Thoracic aorta (tissue), 2 donors: ENCODE measurements around the gene NCR2. TPM values are rescaled to one million over a fixed set of nuclear protein-coding genes. Genes with fewer than 3 reads are reported as not detected.

Experiments used
- ATAC-seq: fragments of 150-250 bp; one replicate; pipeline ENCODE4 v1.8.0; 2017; ENCODE audit warnings: low read depth; ENCODE audit not compliant: insufficient number of reproducible peaks, low FRiP score
- DNase-seq: peaks from one replicate; pipeline ENCODE4 v3.0.0-alpha.2; 2020; ENCODE audit warnings: low spot score
- H3K27ac ChIP-seq, 2 donors: fragments of 200-600 bp; sonication (generic); 1 replicate in 1 of 2; 2 replicates in 1 of 2; pipeline ENCODE4 v1.5.1; 2016; ENCODE audit warnings: mild to moderate bottlenecking in 2 of 2, moderate library complexity in 2 of 2
- H3K27me3 ChIP-seq: fragments of 200-600 bp; sonication (generic); replicated peaks from 2 replicates; pipeline ENCODE4 v1.6.0; 2016; ENCODE audit warnings: mild to moderate bottlenecking; ENCODE audit not compliant: insufficient read depth
- H3K36me3 ChIP-seq: fragments of 200-600 bp; sonication (generic); one replicate; pipeline ENCODE4 v1.5.1; 2016
- H3K4me1 ChIP-seq, 2 donors: fragments of 200-600 bp; sonication (generic); 1 replicate in 1 of 2; 2 replicates in 1 of 2; pipeline versions ENCODE4 v1.5.1 to v1.6.0; 2016; ENCODE audit warnings: low read depth in 2 of 2, mild to moderate bottlenecking in 1 of 2; ENCODE audit not compliant: control insufficient read depth in 1 of 2
- H3K4me3 ChIP-seq: fragments of 200-600 bp; sonication (generic); 2 replicates; pipeline ENCODE4 v1.5.1; 2016; ENCODE audit warnings: mild to moderate bottlenecking
- H3K9me3 ChIP-seq: fragments of 200-600 bp; sonication (generic); 2 replicates; pipeline ENCODE4 v1.5.1; 2016
- total RNA-seq, 2 donors: library from RNA; depleted of rRNA; stranded (reverse); fragments of >200 nt; gene quantifications; one replicate each; pipeline versions ENCODE4 v1.1.0 to v1.2.3, GENCODE V29; 2016
- TF ChIP-seq, protein P1 (sequence below): fragments of 200-600 bp; sonication (generic); IDR thresholded peaks from one replicate; pipeline ENCODE4 v1.5.1; 2019; ENCODE audit warnings: antibody characterized with exemption

The NCR2 gene
- total RNA-seq, 2 donors from 2014 or later: not detected

DNA sequence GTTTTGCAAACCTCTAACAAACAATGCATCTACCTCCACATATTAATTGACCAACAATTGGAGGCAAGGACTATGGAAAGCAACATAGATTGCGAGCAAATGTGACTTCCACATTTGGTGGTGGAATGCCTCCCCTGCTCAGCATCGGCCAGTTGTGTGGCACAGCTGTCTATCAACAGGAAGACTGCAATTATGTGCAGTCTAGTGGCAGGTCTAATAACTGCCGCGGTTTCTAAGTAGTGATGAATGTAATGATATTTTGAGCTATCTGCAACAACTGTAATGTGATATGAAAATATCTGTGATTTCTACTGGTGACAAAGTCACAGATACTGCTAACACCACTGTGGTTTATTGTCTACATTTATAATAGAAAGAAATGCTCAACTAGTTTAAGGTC, 56.8 kb downstream of the NCR2 start:
- no peaks in the 10 kb centered on the region for H3K4me1 ChIP-seq
- no peaks in the 10 kb centered on the region for H3K36me3 ChIP-seq
- H3K4me3 ChIP-seq: no peak overlapping the region
- ATAC-seq (no peak), DNase-seq (no peak)
- H3K27me3 ChIP-seq: no peaks in the 10 kb centered on the region
- H3K9me3 ChIP-seq: peaks cover 15% of the 10 kb centered on the region
- TF ChIP-seq, protein P1, sequence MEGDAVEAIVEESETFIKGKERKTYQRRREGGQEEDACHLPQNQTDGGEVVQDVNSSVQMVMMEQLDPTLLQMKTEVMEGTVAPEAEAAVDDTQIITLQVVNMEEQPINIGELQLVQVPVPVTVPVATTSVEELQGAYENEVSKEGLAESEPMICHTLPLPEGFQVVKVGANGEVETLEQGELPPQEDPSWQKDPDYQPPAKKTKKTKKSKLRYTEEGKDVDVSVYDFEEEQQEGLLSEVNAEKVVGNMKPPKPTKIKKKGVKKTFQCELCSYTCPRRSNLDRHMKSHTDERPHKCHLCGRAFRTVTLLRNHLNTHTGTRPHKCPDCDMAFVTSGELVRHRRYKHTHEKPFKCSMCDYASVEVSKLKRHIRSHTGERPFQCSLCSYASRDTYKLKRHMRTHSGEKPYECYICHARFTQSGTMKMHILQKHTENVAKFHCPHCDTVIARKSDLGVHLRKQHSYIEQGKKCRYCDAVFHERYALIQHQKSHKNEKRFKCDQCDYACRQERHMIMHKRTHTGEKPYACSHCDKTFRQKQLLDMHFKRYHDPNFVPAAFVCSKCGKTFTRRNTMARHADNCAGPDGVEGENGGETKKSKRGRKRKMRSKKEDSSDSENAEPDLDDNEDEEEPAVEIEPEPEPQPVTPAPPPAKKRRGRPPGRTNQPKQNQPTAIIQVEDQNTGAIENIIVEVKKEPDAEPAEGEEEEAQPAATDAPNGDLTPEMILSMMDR: no peak
- H3K27ac ChIP-seq: no peak overlapping the region

DNA sequence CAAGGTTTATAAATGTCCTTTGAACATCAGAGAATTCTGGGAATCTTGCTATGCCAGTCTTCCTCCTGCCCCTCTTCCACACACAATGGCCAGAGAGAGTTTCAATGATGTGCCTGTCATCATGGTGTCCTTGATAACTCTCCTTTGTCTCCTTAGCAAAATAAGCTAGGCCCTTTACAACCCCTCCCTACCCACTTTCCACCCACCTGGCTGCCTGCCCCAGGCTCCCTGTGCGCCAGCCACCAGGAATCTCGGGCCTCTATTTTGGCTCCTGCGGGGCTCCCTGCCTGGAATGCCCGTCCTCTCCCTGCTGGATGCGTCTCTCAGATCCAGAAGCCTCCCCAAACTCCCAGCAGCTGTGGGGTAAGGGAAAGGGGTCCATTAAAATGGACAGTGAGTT, 60.9 kb downstream of the NCR2 start:
- TF ChIP-seq, protein P1: no peak
- ATAC-seq (no peak), DNase-seq (no peak)
- no peak overlapping the region for H3K4me3 ChIP-seq
- no peaks in the 10 kb centered on the region for H3K36me3 ChIP-seq
- no peaks in the 10 kb centered on the region for H3K4me1 ChIP-seq
- H3K27me3 ChIP-seq: no peaks in the 10 kb centered on the region
- no peak overlapping the region for H3K27ac ChIP-seq
- H3K9me3 ChIP-seq: peaks cover 15% of the 10 kb centered on the region

DNA sequence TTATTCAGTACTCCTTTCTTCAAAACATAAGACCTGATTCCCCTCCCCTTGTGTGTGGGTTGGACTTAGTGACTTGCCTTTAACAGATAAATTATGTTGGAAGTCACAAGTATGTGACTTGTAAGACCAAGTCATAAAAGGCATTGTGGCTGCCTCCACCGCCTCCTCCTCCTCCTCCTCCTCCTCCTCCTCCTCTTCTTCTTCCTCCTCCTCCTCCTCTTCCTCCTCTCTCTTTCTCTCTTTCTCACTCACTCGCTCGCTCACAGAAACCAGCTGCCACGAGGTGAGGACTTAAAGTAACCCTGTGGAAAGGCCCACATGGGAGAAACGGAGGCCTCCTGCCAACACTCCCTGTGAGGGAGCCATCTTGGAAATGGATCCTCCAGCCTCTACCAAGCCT, 64.0 kb downstream of the NCR2 start:
- DNase-seq: no peak
- Histone ChIP-seq H3K4me1 (no peaks in the 10 kb centered on the region), H3K27me3 (no peaks in the 10 kb centered on the region), H3K4me3 (no peak overlapping the region), H3K27ac (no peak overlapping the region), H3K9me3 (peaks cover 7% of the 10 kb centered on the region), H3K36me3 (no peaks in the 10 kb centered on the region)
- TF ChIP-seq, protein P1: no peak
- no peak for ATAC-seq

Other genes starting within 250 kb of the NCR2 start
- 1 to 10 TPM in 1 of 2 donors, under 1 TPM in 1; 0.56 to 3.9 TPM for gene TREML1, start 181.3 kb upstream of the NCR2 start, total RNA-seq
- 10 to 100 TPM in 1 of 2 donors, 1 to 10 TPM in 1; 9.8 to 16.5 TPM for gene TREM2, start 172.5 kb upstream of the NCR2 start, total RNA-seq
- gene TREML2, start 134.5 kb upstream of the NCR2 start, total RNA-seq: under 1 TPM in 1 of 2 donors, not detected in 1; 0.49 TPM
- not detected for gene TREML4, start 107.3 kb upstream of the NCR2 start, total RNA-seq
- gene TREM1, start 48.9 kb upstream of the NCR2 start, total RNA-seq: 10 to 100 TPM in 1 of 2 donors, 1 to 10 TPM in 1; 3.1 to 11.7 TPM
- 10 to 100 TPM; 15.7 to 21.0 TPM for gene FOXP4, start 210.8 kb downstream of the NCR2 start, total RNA-seq